IPS DF 6.9 (cell line): Measurements from ENCODE around the gene PEX19.
A peak's percentile ranks its signal among the peaks of the same experiment; 100 is the strongest.

ENCODE experiments used
- DNase-seq: peaks from one replicate; pipeline ENCODE4 v3.0.0-alpha.2; 2013; ENCODE audit warnings: low read depth, low spot score
- H3K27ac ChIP-seq: one replicate; pipeline ENCODE4 v1.5.1; 2013; ENCODE audit warnings: low read length, control low read depth
- H3K27me3 ChIP-seq: 2 replicates; pipeline ENCODE4 v1.6.1; 2013; ENCODE audit warnings: mild to moderate bottlenecking, low read length; ENCODE audit not compliant: control insufficient read depth, insufficient read depth
- H3K36me3 ChIP-seq: 2 replicates; pipeline ENCODE4 v1.6.1; 2013; ENCODE audit warnings: low read length; ENCODE audit not compliant: control insufficient read depth, insufficient read depth
- H3K4me1 ChIP-seq: 2 replicates; pipeline ENCODE4 v1.6.1; 2013; ENCODE audit warnings: low read length; ENCODE audit not compliant: control insufficient read depth, insufficient read depth
- H3K4me3 ChIP-seq: 2 replicates; pipeline ENCODE4 v1.5.1; 2013; ENCODE audit warnings: mild to moderate bottlenecking, low read length
- H3K9me3 ChIP-seq: 2 replicates; pipeline ENCODE4 v1.6.1; 2013; ENCODE audit warnings: low read length, inconsistent platforms; ENCODE audit not compliant: control insufficient read depth, insufficient read depth
- WGBS: extraction: QIAGEN DNeasy Blood & Tissue Kit; methylation state at CpG from one replicate; pipeline ENCODE4 v1.1.7; 2013; ENCODE audit warnings: mixed read lengths, missing lambda C conversion rate; ENCODE audit not compliant: insufficient read length, insufficient coverage; 5-methylcytosine and 5-hydroxymethylcytosine counted together

Gene PEX19

GRCh38 chr1:160277987-160278386, 6.9 kb downstream of the PEX19 start:
- H3K27ac ChIP-seq: no peak overlapping the region
- H3K4me3 ChIP-seq: no peak overlapping the region
- no peaks in the 10 kb centered on the region for H3K4me1 ChIP-seq
- no peak for DNase-seq
- H3K36me3 ChIP-seq: peaks cover 12% of the 10 kb centered on the region; the same call in 1 of the 2 replicates
- H3K9me3 ChIP-seq: no peaks in the 10 kb centered on the region
- no peaks in the 10 kb centered on the region for H3K27me3 ChIP-seq
- no CpG with 5 or more reads among the region's 4 CpGs for WGBS

GRCh38 chr1:160277330-160277729, 7.6 kb downstream of the PEX19 start:
- H3K27ac ChIP-seq: no peak overlapping the region
- no peak overlapping the region for H3K4me3 ChIP-seq
- H3K4me1 ChIP-seq: no peaks in the 10 kb centered on the region
- H3K27me3 ChIP-seq: no peaks in the 10 kb centered on the region
- no peak for DNase-seq
- no peaks in the 10 kb centered on the region for H3K9me3 ChIP-seq
- peaks cover 12% of the 10 kb centered on the region; the same call in 1 of the 2 replicates for H3K36me3 ChIP-seq
- WGBS: no CpG with 5 or more reads among the region's 2 CpGs

DNA sequence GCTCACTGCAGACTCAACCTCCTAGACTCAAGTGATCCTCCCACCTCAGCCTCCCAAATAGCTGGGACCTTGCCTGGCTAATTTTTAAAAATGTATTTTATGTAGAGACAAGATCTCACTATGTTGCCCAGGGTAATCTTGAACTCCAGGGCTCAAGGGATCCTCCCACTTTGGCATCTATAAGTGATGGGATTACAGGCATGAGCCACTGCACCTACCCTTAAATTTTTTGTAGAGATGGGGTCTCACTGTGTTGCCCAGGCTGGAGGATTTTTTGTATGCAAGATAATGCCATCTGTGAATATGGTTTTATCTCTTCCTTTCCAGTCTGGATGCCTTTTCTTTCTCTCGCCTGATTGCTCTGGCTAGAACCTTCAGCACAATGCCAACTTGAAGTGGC, 13.9 kb downstream of the PEX19 start:
- Histone ChIP-seq H3K27me3 (no peaks in the 10 kb centered on the region), H3K4me1 (no peaks in the 10 kb centered on the region), H3K36me3 (no peaks in the 10 kb centered on the region), H3K9me3 (no peaks in the 10 kb centered on the region), H3K27ac (no peak overlapping the region), H3K4me3 (no peak overlapping the region)
- DNase-seq: no peak
- no CpG with 5 or more reads among the region's 1 CpG for WGBS

- H3K27ac ChIP-seq: no peak overlapping the region
- DNase-seq: no peak
- WGBS: no CpG with 5 or more reads among the region's 10 CpGs
- H3K9me3 ChIP-seq: no peaks in the 10 kb centered on the region
- no peaks in the 10 kb centered on the region for H3K36me3 ChIP-seq
- no peaks in the 10 kb centered on the region for H3K4me1 ChIP-seq
- no peaks in the 10 kb centered on the region for H3K27me3 ChIP-seq
- no peak overlapping the region for H3K4me3 ChIP-seq
These were observed 17.5 kb downstream of the PEX19 start for GRCh38 chr1:160267284-160267991.

DNA sequence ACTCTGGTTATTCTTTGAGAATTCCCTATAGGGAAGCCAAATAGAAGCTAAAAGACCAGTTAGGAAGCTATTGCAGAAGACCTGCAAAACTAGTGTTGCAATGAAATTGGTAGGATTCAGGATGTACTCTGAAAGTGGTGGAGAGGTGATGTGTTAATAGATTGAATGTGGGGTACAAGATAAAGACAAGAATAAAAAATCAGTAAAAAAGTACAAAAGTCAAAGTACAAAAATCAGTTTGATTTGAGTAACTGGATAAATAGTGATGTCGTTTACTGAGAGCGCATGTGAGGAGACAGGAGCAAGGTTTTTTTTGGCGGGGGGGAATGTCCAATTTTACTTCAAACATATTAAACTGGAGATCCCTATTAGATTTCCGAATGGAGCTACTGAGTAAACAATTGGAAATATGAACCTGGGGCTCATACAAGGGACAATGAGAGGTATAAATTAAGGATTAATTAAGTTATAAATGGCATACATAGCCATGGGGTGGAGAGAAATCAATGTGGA, 20.1 kb downstream of the PEX19 start:
- no peaks in the 10 kb centered on the region for H3K9me3 ChIP-seq
- no peak for DNase-seq
- H3K36me3 ChIP-seq: no peaks in the 10 kb centered on the region
- no peak overlapping the region for H3K4me3 ChIP-seq
- no CpG with 5 or more reads among the region's 4 CpGs for WGBS
- no peak overlapping the region for H3K27ac ChIP-seq
- no peaks in the 10 kb centered on the region for H3K27me3 ChIP-seq
- H3K4me1 ChIP-seq: no peaks in the 10 kb centered on the region

DNA sequence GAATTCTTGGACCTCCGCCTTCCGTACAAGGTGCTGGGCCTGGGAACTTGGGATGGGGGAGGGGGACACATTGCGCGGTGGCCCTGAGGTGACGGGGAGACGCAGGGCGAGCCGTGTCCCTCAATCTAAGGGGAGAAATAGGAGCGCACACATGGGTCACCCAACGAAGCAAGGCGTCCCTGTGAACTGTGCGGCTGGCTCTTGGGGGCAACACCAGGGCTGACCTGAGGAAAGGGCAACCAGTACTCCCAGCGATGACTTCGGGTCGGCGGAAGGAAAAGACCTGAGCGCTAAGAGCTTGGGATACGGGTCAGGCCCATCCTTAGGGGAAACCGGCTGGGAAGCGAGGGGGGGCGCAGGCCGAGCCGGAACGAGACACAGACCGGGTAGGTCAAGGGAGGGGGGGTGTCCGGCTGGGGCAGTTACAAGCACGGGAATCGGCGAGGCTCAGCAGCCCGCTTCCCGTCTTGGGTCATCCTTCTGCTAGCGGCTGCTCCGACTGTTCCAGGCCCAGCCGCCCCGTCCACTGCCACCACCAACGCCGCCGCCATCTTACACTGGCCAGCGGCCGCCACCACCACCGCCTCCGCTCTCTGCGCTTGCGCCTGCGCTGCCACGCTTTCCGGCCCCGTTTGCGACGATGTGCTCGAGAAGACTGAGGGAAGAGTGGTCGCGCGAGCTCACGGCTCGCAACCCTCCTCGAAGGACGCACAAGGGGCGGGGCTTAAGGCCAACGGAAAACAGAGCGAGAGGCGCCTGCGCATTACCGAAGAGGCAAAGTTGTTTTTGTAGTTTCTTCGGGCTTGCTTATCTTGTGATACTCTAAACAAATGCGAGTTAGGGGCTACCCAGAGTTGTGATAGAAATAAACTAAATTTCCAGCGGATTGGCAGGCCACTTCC, 22.8 kb downstream of the PEX19 start, which contains the start of gene DCAF8:
Gene DCAF8, minus strand, starts transcription at position 657 of the 902 bp plus-strand sequence. CDS start 18,541 bp downstream, outside the sequence.
- H3K4me1 ChIP-seq: no peaks in the 10 kb centered on the region
- no peaks in the 10 kb centered on the region for H3K36me3 ChIP-seq
- no CpG with 5 or more reads among the region's 67 CpGs for WGBS
- H3K9me3 ChIP-seq: no peaks in the 10 kb centered on the region
- H3K27me3 ChIP-seq: no peaks in the 10 kb centered on the region
- H3K27ac ChIP-seq: no peak within 1 kb of the TSS
- peak within 1 kb of the TSS; percentile 85 for H3K4me3 ChIP-seq
- peak; percentile 93 for DNase-seq

DNA sequence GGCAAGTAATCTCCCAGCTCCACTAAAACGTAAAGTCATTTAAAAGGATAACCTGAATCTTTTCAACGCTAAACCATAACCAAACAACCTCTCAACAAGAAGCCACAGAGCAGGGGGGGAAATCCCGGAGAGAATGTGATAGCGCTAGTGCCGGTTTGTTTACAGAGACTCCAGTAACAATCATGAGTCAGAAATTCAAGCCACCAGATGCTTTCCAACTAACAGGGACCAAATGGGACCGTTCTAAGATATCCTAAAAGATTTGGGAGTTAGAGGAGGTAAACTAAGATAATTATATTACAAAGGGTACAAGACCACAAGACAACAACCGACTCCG, 23.4 kb downstream of the PEX19 start:
- no peak for DNase-seq
- Histone ChIP-seq H3K36me3 (no peaks in the 10 kb centered on the region), H3K27ac (no peak overlapping the region), H3K4me3 (peak overlapping the region; percentile 85; the same call in 1 of the 2 replicates), H3K27me3 (no peaks in the 10 kb centered on the region), H3K9me3 (no peaks in the 10 kb centered on the region), H3K4me1 (no peaks in the 10 kb centered on the region)
- WGBS: no CpG with 5 or more reads among the region's 8 CpGs

GRCh38 chr1:160260406-160261382, 24.2 kb downstream of the PEX19 start:
- H3K9me3 ChIP-seq: no peaks in the 10 kb centered on the region
- no peaks in the 10 kb centered on the region for H3K27me3 ChIP-seq
- H3K27ac ChIP-seq: no peak overlapping the region
- no peaks in the 10 kb centered on the region for H3K4me1 ChIP-seq
- H3K36me3 ChIP-seq: no peaks in the 10 kb centered on the region
- WGBS: no CpG with 5 or more reads among the region's 6 CpGs
- no peak overlapping the region; the same call in 1 of the 2 replicates for H3K4me3 ChIP-seq
- DNase-seq: no peak

- Histone ChIP-seq H3K36me3 (no peaks in the 10 kb centered on the region), H3K9me3 (no peaks in the 10 kb centered on the region), H3K27ac (no peak overlapping the region), H3K4me3 (no peak overlapping the region), H3K27me3 (no peaks in the 10 kb centered on the region), H3K4me1 (no peaks in the 10 kb centered on the region)
- DNase-seq: no peak
- WGBS: no CpG with 5 or more reads among the region's 7 CpGs
These were observed 26.6 kb downstream of the PEX19 start for GRCh38 chr1:160258177-160258798.
